Activated CD8-positive, alpha-beta memory T cell treated with anti-CD3 and anti-CD28 coated beads, Interleukin-2, amount 50 U/mL, for 1 hour (primary cell): Measurements from ENCODE around the gene FTL.
"Not testable (repeated sequence)": the region's sequence is repeated elsewhere in the genome, so short reads cannot be mapped to it uniquely, and the experiment has no call there.

Experiments used
- DNase-seq: peaks from one replicate; pipeline ENCODE4 v3.0.0-alpha.2; 2020; ENCODE audit errors: extremely low read depth

Gene FTL

DNA sequence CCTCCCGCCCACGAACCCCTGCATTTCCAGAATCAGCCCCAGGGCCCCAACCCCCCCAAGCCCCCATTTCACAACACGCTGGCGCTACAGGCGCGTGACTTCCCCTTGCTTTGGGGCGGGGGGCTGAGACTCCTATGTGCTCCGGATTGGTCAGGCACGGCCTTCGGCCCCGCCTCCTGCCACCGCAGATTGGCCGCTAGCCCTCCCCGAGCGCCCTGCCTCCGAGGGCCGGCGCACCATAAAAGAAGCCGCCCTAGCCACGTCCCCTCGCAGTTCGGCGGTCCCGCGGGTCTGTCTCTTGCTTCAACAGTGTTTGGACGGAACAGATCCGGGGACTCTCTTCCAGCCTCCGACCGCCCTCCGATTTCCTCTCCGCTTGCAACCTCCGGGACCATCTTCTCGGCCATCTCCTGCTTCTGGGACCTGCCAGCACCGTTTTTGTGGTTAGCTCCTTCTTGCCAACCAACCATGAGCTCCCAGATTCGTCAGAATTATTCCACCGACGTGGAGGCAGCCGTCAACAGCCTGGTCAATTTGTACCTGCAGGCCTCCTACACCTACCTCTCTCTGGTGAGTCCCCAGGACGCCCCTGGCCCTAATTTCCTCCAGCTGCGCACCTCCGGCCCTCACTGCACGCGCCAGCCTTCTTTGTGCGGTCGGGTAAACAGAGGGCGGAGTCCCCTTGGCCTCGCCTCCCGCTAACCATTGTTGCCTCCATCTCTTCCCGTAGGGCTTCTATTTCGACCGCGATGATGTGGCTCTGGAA, at the start of gene FTL:
Gene FTL, plus strand, starts transcription at position 270 of the 766 bp plus-strand sequence. Its CDS starts 199 bp downstream, at position 469.
- DNase-seq, result peak; percentile 59

- no peak for DNase-seq
These were observed 49.4 kb upstream of the FTL start for GRCh38 chr19:48915757-48916156.

GRCh38 chr19:48918071-48918470, 47.0 kb upstream of the FTL start:
- no peak for DNase-seq

DNA sequence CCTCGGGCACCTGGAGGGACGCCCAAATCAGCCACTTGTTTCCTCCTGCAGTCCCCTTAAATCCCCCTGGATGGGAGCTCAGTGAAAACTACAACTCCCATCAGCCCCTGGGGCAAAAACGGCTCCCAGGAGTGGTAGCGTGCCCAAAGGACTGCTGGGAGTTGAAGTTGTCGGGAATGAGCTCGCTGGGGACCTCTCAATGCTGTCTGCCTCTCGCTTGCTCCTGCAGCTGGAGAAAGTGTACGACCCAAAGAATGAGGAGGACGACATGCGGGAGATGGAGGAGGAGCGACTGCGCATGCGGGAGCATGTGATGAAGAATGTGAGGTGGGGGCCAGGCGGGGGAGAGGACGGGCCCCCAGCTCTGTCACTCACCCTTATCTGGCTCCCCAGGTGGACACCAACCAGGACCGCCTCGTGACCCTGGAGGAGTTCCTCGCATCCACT, 46.3 kb upstream of the FTL start:
- no peak for DNase-seq

DNA sequence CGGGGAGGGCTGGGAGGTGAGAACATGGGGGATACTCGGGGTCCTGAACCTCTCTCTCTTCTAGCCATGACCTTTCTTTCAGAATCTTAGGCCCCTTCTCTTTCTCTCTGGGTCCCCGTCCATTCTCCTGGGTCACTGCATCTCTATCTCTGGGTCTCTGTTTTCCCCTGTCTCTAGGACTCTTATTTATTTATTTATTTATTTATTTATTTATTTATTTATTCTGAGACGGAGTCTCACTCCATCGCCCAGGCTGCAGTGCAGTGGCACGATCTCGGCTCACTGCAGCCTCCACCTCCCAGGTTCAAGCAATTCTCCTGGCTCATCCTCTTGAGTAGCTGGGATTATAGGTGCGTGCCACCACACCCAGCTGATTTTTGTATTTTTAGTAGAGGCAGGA, 45.8 kb upstream of the FTL start:
- not testable (repeated sequence) for DNase-seq

- DNase-seq, result no peak
These were observed 44.2 kb upstream of the FTL start for GRCh38 chr19:48920949-48921348.

DNA sequence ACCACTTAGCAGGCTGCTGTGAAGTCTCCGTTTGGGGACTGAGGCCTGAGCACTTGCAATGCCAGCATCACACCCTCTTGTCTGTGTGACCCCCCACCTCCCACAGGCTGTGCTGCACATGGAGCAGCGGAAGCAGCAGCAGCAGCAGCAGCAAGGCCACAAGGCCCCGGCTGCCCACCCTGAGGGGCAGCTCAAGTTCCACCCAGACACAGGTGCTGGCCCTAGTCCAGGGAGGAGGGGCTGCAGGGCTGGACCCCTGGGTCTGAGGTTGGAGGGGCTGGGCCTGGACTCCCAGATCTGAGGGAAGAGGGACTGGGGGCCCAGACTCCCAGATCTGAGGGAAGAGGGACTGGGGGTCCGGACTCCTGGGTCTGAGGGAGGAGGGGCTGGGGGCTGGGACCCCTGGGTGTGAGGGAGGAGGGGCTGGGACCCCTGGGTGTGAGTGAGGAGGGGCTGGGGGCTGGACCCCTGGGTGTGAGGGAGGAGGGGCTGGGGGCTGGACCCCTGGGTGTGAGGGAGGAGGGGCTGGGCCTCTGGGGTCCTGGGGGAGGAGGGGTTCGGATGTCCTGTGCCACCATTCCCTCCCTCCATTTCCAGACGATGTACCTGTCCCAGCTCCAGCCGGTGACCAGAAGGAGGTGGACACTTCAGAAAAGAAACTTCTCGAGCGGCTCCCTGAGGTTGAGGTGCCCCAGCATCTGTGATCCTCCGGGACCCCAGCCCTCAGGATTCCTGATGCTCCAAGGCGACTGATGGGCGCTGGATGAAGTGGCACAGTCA, 43.2 kb upstream of the FTL start:
- DNase-seq, result no peak

GRCh38 chr19:48922548-48923490, 42.3 kb upstream of the FTL start:
- DNase-seq, result no peak

GRCh38 chr19:48925240-48925843, 39.8 kb upstream of the FTL start:
- no peak for DNase-seq

DNA sequence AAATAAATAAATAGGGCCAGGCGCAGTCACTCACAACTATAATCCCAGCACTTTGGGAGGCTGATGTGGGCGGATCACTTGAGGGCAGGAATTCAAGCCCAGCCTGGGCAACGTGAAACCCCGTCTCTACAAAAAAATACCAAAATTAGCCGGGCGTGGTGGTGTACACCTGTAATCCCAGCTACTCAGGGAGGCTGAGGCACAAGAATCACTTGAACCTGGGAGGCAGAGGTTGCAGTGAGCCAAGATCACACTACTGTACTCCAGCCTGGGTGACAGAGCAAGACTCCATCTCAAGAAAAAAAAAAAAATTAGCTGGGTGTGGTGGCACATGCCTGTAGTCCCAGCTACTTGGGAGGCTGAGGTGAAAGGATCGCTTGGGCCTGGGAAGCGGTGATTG, 39.2 kb upstream of the FTL start:
- not testable (repeated sequence) for DNase-seq

DNA sequence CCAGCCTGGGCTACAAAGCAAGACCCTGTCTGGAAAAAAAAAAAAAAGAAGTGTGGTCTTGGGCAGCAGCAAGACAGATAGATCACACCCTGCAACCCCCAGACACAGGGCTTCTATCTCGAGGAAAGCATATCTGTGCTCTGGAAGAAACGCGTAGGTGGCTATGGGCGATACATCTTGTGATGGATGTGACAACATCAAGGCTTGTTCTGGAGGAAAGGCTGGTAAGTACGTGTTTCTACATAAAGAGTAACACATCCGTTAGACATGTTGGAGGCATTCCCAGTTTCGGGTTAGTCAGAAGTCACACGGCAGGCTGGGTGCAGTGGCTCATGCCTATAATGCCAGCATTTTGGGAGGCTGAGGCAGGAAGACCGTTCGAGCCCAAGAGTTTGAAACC, 38.2 kb upstream of the FTL start:
- DNase-seq, result no peak

DNA sequence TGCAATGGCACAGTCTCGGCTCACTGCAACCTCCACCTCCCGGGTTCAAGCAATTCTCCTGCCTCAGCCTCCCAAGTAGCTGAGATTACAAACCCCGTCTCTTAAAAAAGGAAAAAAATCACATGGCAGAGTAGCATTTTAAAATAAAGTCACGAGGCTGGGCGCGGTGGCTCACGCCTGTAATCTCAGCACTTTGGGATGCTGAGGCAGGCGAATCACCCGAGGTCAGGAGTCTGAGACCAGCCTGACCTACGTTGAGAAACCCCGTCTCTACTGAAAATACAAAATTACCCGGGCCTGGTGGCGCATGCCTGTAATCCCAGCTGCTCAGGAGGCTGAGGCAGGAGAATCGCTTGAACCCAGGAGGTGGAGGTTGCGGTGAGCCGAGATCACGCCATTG, 37.4 kb upstream of the FTL start:
- not testable (repeated sequence) for DNase-seq

DNA sequence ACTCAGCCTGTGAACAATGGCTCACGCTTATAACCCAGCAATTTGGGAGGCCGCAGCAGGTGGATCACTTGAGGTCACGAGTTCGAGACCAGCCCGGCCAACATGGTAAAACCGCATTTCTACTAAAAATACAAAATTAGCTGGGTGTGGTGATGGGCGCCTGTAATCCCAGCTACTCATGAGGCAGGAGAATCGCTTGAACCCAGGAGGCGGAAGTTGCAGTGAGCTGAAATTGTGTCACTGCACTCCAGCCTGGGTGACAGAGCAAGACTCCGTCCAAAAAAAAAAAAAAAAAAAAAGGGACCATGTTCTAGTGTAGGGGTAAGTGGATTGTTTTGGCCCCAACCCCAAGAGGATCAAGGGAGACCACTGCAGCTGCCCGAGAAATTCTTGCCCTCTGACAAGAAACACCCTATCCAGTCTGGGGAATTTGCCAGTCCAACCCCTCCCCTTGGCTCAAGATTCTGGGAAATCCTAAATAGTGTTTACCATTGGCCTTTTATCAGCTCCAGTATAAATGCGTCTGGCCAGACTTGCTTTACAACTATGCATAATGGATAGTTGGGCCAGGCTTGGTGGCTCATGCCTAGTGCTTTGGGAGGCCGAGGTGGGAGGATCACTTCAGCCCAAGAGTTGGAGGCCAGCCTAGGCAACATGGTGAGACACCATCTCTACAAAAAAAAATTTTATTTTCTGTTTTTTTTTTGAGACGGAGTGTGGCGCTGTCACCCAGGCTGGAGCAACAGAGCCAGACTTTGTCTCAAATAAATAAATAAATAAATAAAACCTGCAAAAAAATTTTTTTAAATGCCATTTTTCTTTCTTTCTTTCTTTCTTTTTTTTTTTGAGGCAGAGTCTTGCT, 36.7 kb upstream of the FTL start:
- DNase-seq, result no peak

DNA sequence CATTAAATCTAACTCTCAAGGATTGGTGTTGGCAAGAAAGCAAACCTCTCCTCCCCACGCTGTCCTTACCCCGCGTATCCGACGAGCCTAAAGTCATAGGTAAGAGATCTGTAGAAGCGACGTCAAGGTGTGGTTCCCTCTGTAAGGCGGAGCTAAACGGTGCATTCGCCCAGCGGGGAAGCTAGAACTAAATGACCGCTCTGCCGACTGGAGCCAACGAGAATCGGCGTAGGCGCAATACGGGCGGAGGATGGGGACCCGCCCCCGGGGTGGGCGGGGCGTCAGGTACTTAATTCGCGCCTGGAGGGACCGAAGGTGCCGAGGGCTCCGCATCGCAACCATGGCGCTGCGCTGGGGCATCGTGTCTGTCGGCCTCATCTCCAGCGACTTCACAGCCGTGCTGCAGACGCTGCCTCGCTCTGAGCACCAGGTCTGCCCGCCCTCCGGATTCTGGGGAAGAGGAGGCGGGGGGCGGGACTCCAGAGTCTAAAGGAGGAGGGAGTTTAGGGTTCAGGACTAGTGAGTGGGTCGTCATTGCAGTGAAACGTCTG, 31.7 kb upstream of the FTL start, which contains the start of gene DHDH:
Gene DHDH, plus strand, starts transcription at position 318 of the 551 bp plus-strand sequence. Its CDS starts 23 bp downstream, at position 341.
- peak; percentile 58 for DNase-seq

DNA sequence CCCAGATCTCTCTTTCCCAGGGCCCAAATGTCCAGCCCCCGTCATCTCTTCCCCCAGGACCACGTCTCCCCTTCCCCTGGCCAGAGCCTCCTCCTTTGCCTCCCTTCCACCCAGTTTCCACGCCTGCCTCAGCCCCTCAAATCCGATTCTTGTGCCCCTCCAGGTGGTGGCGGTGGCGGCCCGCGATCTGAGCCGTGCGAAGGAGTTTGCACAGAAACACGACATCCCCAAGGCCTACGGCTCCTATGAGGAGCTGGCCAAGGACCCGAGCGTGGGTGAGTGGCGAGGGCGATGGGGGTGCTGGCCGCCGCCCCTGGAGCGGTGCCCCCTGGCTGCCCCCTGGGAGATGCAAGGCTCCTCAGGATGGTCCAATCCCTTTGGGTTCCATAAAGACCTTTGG, 30.3 kb upstream of the FTL start:
- DNase-seq, result no peak

GRCh38 chr19:48935864-48936263, 29.2 kb upstream of the FTL start:
- no peak for DNase-seq

- no peak for DNase-seq
These were observed 26.9 kb upstream of the FTL start for GRCh38 chr19:48938256-48938655.

GRCh38 chr19:48940902-48941301, 24.2 kb upstream of the FTL start:
- no peak for DNase-seq

DNA sequence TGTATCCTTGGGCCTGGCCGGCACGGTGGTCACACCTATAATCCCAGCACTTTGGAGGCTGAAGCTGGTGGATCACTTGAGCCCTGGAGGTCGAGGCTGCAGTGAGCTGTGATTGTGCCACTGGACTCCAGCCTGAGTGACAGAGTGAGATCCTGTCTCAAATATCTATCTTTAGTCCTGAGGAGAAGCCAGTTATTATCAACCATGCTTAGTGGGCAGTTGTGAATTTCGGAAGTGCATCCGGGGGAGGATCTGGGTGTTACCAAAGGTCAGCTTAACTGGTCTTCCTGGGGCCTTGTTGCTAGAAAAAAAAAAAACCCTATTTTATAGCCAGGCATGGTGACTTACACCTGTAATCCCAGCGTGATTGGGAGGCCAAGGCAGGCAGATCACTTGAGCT, 22.0 kb upstream of the FTL start:
- no peak for DNase-seq

DNA sequence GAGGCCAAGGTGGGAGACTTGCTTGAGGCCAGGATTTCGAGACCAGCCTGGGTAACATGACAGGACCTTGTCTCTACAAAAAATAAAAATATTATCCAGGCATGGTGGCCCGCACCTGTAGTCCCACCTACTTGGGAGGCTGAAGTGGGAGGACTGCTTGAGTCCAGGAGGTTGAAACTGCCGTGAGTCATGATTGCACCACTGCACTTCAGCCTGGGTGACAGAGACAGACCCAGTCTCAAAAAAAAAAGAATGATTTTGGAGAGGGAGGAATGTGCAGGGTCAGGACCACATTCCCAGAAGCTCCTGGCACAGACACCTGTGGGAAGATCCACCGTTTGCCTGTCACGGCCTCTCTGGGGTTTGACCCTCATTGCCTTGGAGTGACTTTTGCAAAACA, 19.7 kb upstream of the FTL start:
- no peak for DNase-seq
